IMR-90 (cell line): ENCODE data around the gene KRT222. TPM values are rescaled to one million over a fixed set of nuclear protein-coding genes. Genes with fewer than 3 reads are reported as not detected.

Experiments used
- ATAC-seq: fragments of 200-7000 bp; cut with Tn5 transposase; 2 replicates; pipeline ENCODE4 v1.9.1; 2020; ENCODE audit warnings: low read depth, mild to moderate bottlenecking, moderate library complexity
- BruUV-seq: library from RNA; stranded (reverse); fragments of 400-500 nt; replicated peaks from 2 replicates; lab custom pipeline; 2021; lab: Mats Ljungman, UMichigan
- CTCF ChIA-PET: fragments of 300-600 bp; formaldehyde crosslinking; extraction: SDS; loops from one replicate; lab custom pipeline; 2021; ENCODE audit warnings: antibody characterized with exemption; lab: Yijun Ruan, JAX
- POLR2A ChIA-PET: fragments of 300-600 bp; sonication (Branson Sonifier 250); formaldehyde crosslinking; loops from one replicate; lab custom pipeline; 2022; ENCODE audit warnings: antibody characterized with exemption; ENCODE audit not compliant: unreplicated experiment; lab: Charles Lee
- DNase-seq: peaks from one replicate; pipeline ENCODE4 v3.0.0; 2013
- H2AFZ ChIP-seq: replicated peaks from 2 replicates; pipeline ENCODE3; 2013; ENCODE audit warnings: low read length, mild to moderate bottlenecking; ENCODE audit not compliant: poor library complexity
- H2AK5ac ChIP-seq: 2 replicates; pipeline ENCODE4 v1.6.1; 2013; ENCODE audit warnings: low read depth, low read length, inconsistent platforms
- H2AK9ac ChIP-seq: replicated peaks from 2 replicates; pipeline ENCODE3; 2013; ENCODE audit warnings: mild to moderate bottlenecking, low read depth, low read length, moderate library complexity; ENCODE audit not compliant: poor library complexity
- H2BK120ac ChIP-seq: 2 replicates; pipeline ENCODE4 v1.6.1; 2013; ENCODE audit warnings: low read depth, low read length, inconsistent platforms
- H2BK15ac ChIP-seq: 3 replicates; pipeline ENCODE4 v1.6.1; 2013; ENCODE audit warnings: low read depth, low read length, inconsistent platforms
- H2BK20ac ChIP-seq: 2 replicates; pipeline ENCODE4 v1.6.1; 2013; ENCODE audit warnings: low read depth, mild to moderate bottlenecking, inconsistent platforms, low read length, moderate library complexity
- H2BK5ac ChIP-seq: 2 replicates; pipeline ENCODE4 v1.6.1; 2013; ENCODE audit warnings: mild to moderate bottlenecking, low read depth, low read length, inconsistent platforms; ENCODE audit not compliant: poor library complexity, severe bottlenecking
- H3K14ac ChIP-seq: replicated peaks from 2 replicates; pipeline ENCODE4 v1.6.1; 2013; ENCODE audit warnings: low read depth, low read length, inconsistent platforms
- H3K18ac ChIP-seq: 2 replicates; pipeline ENCODE4 v1.6.1; 2013; ENCODE audit warnings: low read depth, low read length, control low read depth
- H3K23ac ChIP-seq: 2 replicates; pipeline ENCODE4 v1.6.1; 2013; ENCODE audit warnings: low read depth, low read length, inconsistent platforms
- H3K27ac ChIP-seq: 2 replicates; pipeline ENCODE4 v1.5.1; 2013; ENCODE audit warnings: mild to moderate bottlenecking, control low read depth, low read length; ENCODE audit not compliant: insufficient read depth
- H3K27me3 ChIP-seq: 2 replicates; pipeline ENCODE4 v1.6.1; 2013; ENCODE audit warnings: low read length; ENCODE audit not compliant: control insufficient read depth, insufficient read depth
- H3K36me3 ChIP-seq: 2 replicates; pipeline ENCODE4 v1.6.1; 2013; ENCODE audit warnings: low read length, mixed read lengths; ENCODE audit not compliant: control insufficient read depth, insufficient read depth
- H3K4ac ChIP-seq: 2 replicates; pipeline ENCODE4 v1.6.1; 2013; ENCODE audit warnings: low read depth, low read length, inconsistent platforms
- H3K4me1 ChIP-seq: 2 replicates; pipeline ENCODE4 v1.6.1; 2013; ENCODE audit warnings: low read length, mixed read lengths; ENCODE audit not compliant: control insufficient read depth, insufficient read depth
- H3K4me2 ChIP-seq: 2 replicates; pipeline ENCODE4 v1.6.1; 2013; ENCODE audit warnings: low read depth, mild to moderate bottlenecking, control low read depth, low read length, moderate library complexity
- H3K4me3 ChIP-seq: 2 replicates; pipeline ENCODE4 v1.5.1; 2013; ENCODE audit warnings: low read depth, mild to moderate bottlenecking, control low read depth, low read length, moderate library complexity; ENCODE audit not compliant: insufficient read depth
- H3K56ac ChIP-seq: 2 replicates; pipeline ENCODE4 v1.6.1; 2013; ENCODE audit warnings: low read length, inconsistent platforms; ENCODE audit not compliant: insufficient read depth; ENCODE audit errors: extremely low read depth
- H3K79me1 ChIP-seq, 2 experiments: 2 replicates each; pipeline ENCODE4 v1.6.1; 2013; ENCODE audit warnings: low read length in 2 of 2, inconsistent platforms in 1 of 2, low read depth in 1 of 2
- H3K9ac ChIP-seq: 2 replicates; pipeline ENCODE4 v1.6.1; 2013; ENCODE audit warnings: low read depth, low read length, control low read depth
- H3K9me1 ChIP-seq: 2 replicates; pipeline ENCODE4 v1.6.1; 2013; ENCODE audit warnings: low read length, inconsistent platforms; ENCODE audit not compliant: insufficient read depth
- H3K9me3 ChIP-seq: 2 replicates; pipeline ENCODE4 v1.6.1; 2013; ENCODE audit warnings: low read length; ENCODE audit not compliant: control insufficient read depth, insufficient read depth
- H4K20me1 ChIP-seq: 2 replicates; pipeline ENCODE4 v1.6.1; 2013; ENCODE audit warnings: low read length, inconsistent platforms; ENCODE audit not compliant: insufficient read depth
- H4K5ac ChIP-seq: 2 replicates; pipeline ENCODE4 v1.6.1; 2013; ENCODE audit warnings: mild to moderate bottlenecking, low read depth, low read length, control low read depth
- H4K8ac ChIP-seq, 2 experiments: 2 replicates each; pipeline ENCODE4 v1.6.1; 2013; ENCODE audit warnings: low read depth in 2 of 2, low read length in 2 of 2, control low read depth in 1 of 2, inconsistent platforms in 1 of 2
- H4K91ac ChIP-seq: 2 replicates; pipeline ENCODE4 v1.6.1; 2013; ENCODE audit warnings: low read depth, low read length, inconsistent platforms; ENCODE audit not compliant: insufficient read depth
- BHLHE40 ChIP-seq: fragments of 150-350 bp; IDR thresholded peaks from 2 replicates; pipeline ENCODE4 v1.6.1; 2016; ENCODE audit warnings: mild to moderate bottlenecking, low read depth, low read length
- CEBPB ChIP-seq: IDR thresholded peaks from 2 replicates; pipeline ENCODE4 v1.6.1; 2012; ENCODE audit warnings: low read depth, low read length, improper control_type of control experiment
- CHD1 ChIP-seq: IDR thresholded peaks from 2 replicates; pipeline ENCODE4 v1.6.1; 2012; ENCODE audit warnings: low read depth, low read length, improper control_type of control experiment
- FOS ChIP-seq: fragments of 150-350 bp; IDR thresholded peaks from 2 replicates; pipeline ENCODE4 v1.6.1; 2016; ENCODE audit warnings: low read depth, low read length
- MAFK ChIP-seq: IDR thresholded peaks from 2 replicates; pipeline ENCODE4 v1.6.1; 2012; ENCODE audit warnings: low read depth, low read length, improper control_type of control experiment
- MAZ ChIP-seq: IDR thresholded peaks from 2 replicates; pipeline ENCODE4 v1.6.1; 2012; ENCODE audit warnings: low read depth, mild to moderate bottlenecking, low read length, improper control_type of control experiment, moderate library complexity, borderline replicate concordance
- MXI1 ChIP-seq: IDR thresholded peaks from 2 replicates; pipeline ENCODE4 v1.6.1; 2012; ENCODE audit warnings: low read depth, mild to moderate bottlenecking, low read length, moderate library complexity, borderline replicate concordance
- NFE2L2 ChIP-seq: fragments of 150-350 bp; IDR thresholded peaks from 2 replicates; pipeline ENCODE4 v1.6.1; 2016; ENCODE audit warnings: low read depth, mild to moderate bottlenecking, low read length
- POLR2A ChIP-seq: IDR thresholded peaks from 2 replicates; pipeline ENCODE4 v1.6.1; 2012; ENCODE audit warnings: mild to moderate bottlenecking, low read depth, low read length
- RAD21 ChIP-seq: IDR thresholded peaks from 2 replicates; pipeline ENCODE4 v1.6.1; 2012; ENCODE audit warnings: low read length, improper control_type of control experiment
- RCOR1 ChIP-seq: IDR thresholded peaks from 2 replicates; pipeline ENCODE4 v1.6.1; 2012; ENCODE audit warnings: mild to moderate bottlenecking, low read length, improper control_type of control experiment; ENCODE audit not compliant: insufficient replicate concordance
- RFX5 ChIP-seq: IDR thresholded peaks from 2 replicates; pipeline ENCODE4 v1.8.0; 2012; ENCODE audit warnings: low read depth, mild to moderate bottlenecking, low read length, moderate library complexity
- SMC3 ChIP-seq: fragments of 150-350 bp; IDR thresholded peaks from 2 replicates; pipeline ENCODE4 v1.6.1; 2016; ENCODE audit warnings: low read depth, mild to moderate bottlenecking, antibody characterized with exemption, low read length, moderate library complexity
- WGBS, 2 experiments: methylation state at CpG; one replicate each; pipeline versions ENCODE4 v1.1.5 to v1.1.7; 2013; ENCODE audit warnings: missing lambda C conversion rate in 2 of 2; ENCODE audit not compliant: insufficient read length in 1 of 2; ENCODE audit errors: extremely low coverage in 2 of 2; 5-methylcytosine and 5-hydroxymethylcytosine counted together
- dilution Hi-C: fragments of 300-500 bp; cut with HindIII; formaldehyde crosslinking; loops from one replicate; pipeline ENCODE4 v1.14.3; 2018; ENCODE audit warnings: low sequenced_read_pairs; ENCODE audit not compliant: unreplicated experiment
- in situ Hi-C: fragments of 300-500 bp; cut with MboI; formaldehyde crosslinking; loops from 3 replicates; pipeline ENCODE4 v1.14.3; 2019; ENCODE audit warnings: low sequenced_read_pairs, inconsistent platforms, mixed read lengths
- intact Hi-C: fragments of 100-400 bp; cut with micrococcal nuclease; formaldehyde crosslinking; loops from 2 replicates; pipeline ENCODE4 v1.10.0; 2022
- polyA plus RNA-seq, 3 experiments: library from polyadenylated mRNA; depleted of rRNA; stranded (reverse); fragments of >200 nt; gene quantifications; 2 replicates each; pipeline ENCODE4 v1.2.3, GENCODE V29; 2012; ENCODE audit warnings: low replicate concordance in 1 of 3
- total RNA-seq: library from RNA; depleted of rRNA; stranded (reverse); fragments of >200 nt; gene quantifications from 2 replicates; pipeline ENCODE4 v1.2.3, GENCODE V29; 2012
- TF ChIP-seq, protein P1 (sequence below): fragments of 150-350 bp; IDR thresholded peaks from 2 replicates; pipeline ENCODE4 v1.6.1; 2017; ENCODE audit warnings: mild to moderate bottlenecking, antibody characterized with exemption, low read length, low read depth
- TF ChIP-seq, protein P2 (sequence below): conservative IDR thresholded peaks from 2 replicates; pipeline ENCODE4 v1.5.1; 2012; ENCODE audit warnings: mild to moderate bottlenecking, low read depth, low read length, improper control_type of control experiment
- TF ChIP-seq, protein P3 (sequence below): fragments of 150-350 bp; IDR thresholded peaks from 2 replicates; pipeline ENCODE4 v1.6.1; 2016; ENCODE audit warnings: low read depth, mild to moderate bottlenecking, low read length, moderate library complexity, borderline replicate concordance

Gene KRT222
- total and polyA plus RNA-seq, 2 of the 4 experiments (the other 2 are of a cell fraction), result not detected

DNA sequence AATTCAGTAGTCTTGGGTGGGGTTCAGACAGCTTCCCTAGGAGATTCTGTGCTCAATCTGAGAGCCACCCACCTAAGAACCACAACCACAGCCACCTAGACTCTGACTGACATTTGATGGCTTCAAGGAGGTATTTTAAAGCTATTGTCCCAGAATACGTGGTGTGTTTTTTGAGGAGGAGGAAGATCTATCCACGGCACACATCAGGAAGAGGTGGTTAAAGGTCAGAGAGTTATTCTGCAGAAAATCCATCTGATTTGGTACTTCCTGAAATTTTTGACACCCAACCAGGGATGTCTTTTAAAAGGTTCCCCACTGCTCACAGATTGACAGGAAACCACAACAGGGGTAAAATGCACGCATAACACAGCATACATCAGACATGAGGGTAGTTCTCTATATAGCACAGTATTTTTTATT, 42.5 kb downstream of the KRT222 start:
- Histone ChIP-seq H4K8ac (no peak overlapping the region), H2AK5ac (no peak overlapping the region), H3K4ac (no peak overlapping the region), H3K4me3 (no peak overlapping the region), H2BK120ac (no peak overlapping the region), H4K91ac (no peak overlapping the region), H2BK20ac (no peak overlapping the region), H3K9ac (no peak overlapping the region), H3K36me3 (no peaks in the 10 kb centered on the region), H3K27ac (no peak overlapping the region), H3K4me2 (no peak overlapping the region), H3K56ac (no peak overlapping the region), H3K79me1 (no peaks in the 10 kb centered on the region), H4K5ac (no peak overlapping the region), H2BK5ac (no peak overlapping the region), H3K14ac (no peak overlapping the region), H3K9me1 (no peaks in the 10 kb centered on the region), H3K18ac (no peak overlapping the region), H2AFZ (no peak overlapping the region), H3K23ac (no peak overlapping the region), H4K20me1 (no peaks in the 10 kb centered on the region), H2AK9ac (no peak overlapping the region), H3K4me1 (peaks cover 2% of the 10 kb centered on the region; the same call in 1 of the 2 replicates), H3K9me3 (no peaks in the 10 kb centered on the region), H2BK15ac (no peak overlapping the region), H3K27me3 (peaks cover 9% of the 10 kb centered on the region)
- POLR2A ChIA-PET, result no interaction called here
- BruUV-seq, result no TSS peak
- no peak for TF ChIP-seq CHD1
- TF ChIP-seq MXI1, result no peak
- no peak for TF ChIP-seq MAFK
- TF ChIP-seq, protein P1, sequence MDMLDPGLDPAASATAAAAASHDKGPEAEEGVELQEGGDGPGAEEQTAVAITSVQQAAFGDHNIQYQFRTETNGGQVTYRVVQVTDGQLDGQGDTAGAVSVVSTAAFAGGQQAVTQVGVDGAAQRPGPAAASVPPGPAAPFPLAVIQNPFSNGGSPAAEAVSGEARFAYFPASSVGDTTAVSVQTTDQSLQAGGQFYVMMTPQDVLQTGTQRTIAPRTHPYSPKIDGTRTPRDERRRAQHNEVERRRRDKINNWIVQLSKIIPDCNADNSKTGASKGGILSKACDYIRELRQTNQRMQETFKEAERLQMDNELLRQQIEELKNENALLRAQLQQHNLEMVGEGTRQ, result no peak
- no peak for TF ChIP-seq RCOR1
- TF ChIP-seq POLR2A, result no peak
- TF ChIP-seq RFX5, result no peak
- TF ChIP-seq BHLHE40, result no peak
- TF ChIP-seq, protein P2, sequence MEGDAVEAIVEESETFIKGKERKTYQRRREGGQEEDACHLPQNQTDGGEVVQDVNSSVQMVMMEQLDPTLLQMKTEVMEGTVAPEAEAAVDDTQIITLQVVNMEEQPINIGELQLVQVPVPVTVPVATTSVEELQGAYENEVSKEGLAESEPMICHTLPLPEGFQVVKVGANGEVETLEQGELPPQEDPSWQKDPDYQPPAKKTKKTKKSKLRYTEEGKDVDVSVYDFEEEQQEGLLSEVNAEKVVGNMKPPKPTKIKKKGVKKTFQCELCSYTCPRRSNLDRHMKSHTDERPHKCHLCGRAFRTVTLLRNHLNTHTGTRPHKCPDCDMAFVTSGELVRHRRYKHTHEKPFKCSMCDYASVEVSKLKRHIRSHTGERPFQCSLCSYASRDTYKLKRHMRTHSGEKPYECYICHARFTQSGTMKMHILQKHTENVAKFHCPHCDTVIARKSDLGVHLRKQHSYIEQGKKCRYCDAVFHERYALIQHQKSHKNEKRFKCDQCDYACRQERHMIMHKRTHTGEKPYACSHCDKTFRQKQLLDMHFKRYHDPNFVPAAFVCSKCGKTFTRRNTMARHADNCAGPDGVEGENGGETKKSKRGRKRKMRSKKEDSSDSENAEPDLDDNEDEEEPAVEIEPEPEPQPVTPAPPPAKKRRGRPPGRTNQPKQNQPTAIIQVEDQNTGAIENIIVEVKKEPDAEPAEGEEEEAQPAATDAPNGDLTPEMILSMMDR, result no peak
- TF ChIP-seq FOS, result no peak
- TF ChIP-seq SMC3, result no peak
- no peak for TF ChIP-seq RAD21
- TF ChIP-seq, protein P3, sequence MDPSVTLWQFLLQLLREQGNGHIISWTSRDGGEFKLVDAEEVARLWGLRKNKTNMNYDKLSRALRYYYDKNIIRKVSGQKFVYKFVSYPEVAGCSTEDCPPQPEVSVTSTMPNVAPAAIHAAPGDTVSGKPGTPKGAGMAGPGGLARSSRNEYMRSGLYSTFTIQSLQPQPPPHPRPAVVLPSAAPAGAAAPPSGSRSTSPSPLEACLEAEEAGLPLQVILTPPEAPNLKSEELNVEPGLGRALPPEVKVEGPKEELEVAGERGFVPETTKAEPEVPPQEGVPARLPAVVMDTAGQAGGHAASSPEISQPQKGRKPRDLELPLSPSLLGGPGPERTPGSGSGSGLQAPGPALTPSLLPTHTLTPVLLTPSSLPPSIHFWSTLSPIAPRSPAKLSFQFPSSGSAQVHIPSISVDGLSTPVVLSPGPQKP, result no peak
- no peak for TF ChIP-seq MAZ
- no peak for TF ChIP-seq NFE2L2
- TF ChIP-seq CEBPB, result no peak
- dilution Hi-C loops (no loop called here), in situ Hi-C loops (loop anchor here (10.0 kb wide), 1 partner anchor 1042 kb away; no protein-coding TSS in a partner anchor), intact Hi-C loops (no loop called here)
- no CpG with 5 or more reads among the region's 3 CpGs for WGBS, 2 experiments
- DNase-seq, result no peak
- no peak for ATAC-seq
- CTCF ChIA-PET, result no interaction called here
